G401 (cell line): ENCODE results near the gene C6orf15. TPM values are rescaled to one million over a fixed set of nuclear protein-coding genes. Genes with fewer than 3 reads are reported as not detected.

Experiments used
- DNase-seq: peaks from one replicate; pipeline ENCODE4 v3.0.0-alpha.2; 2015; ENCODE audit warnings: low spot score
- in situ Hi-C: cut with HindIII; loops from 2 replicates; pipeline ENCODE4 v1.10.0; 2016; ENCODE audit warnings: low sequenced_read_pairs, mixed read lengths
- total RNA-seq: library from RNA; depleted of rRNA; stranded (reverse); fragments of >200 nt; shearing (Covaris generic); gene quantifications from 2 replicates; pipeline ENCODE4 v1.2.3, GENCODE V29; 2014

Gene C6orf15
- total RNA-seq, 1 experiment from 2014 or later: not detected

GRCh38 chr6:31132806-31133205, 20.4 kb upstream of the C6orf15 start:
- in situ Hi-C loops: no loop called here
- DNase-seq: no peak

GRCh38 chr6:31131595-31131994, 19.2 kb upstream of the C6orf15 start:
- no peak for DNase-seq
- in situ Hi-C loops: no loop called here

- no peak for DNase-seq
- in situ Hi-C loops: no loop called here
These were observed 18.4 kb upstream of the C6orf15 start for GRCh38 chr6:31130751-31131150.

- no peak for DNase-seq
- in situ Hi-C loops: no loop called here
These were observed 16.8 kb upstream of the C6orf15 start for GRCh38 chr6:31129130-31129529.

- peak; percentile 82 for DNase-seq
- in situ Hi-C loops: no loop called here
These were observed 15.8 kb upstream of the C6orf15 start for GRCh38 chr6:31128093-31128676.

- DNase-seq: no peak
- in situ Hi-C loops: no loop called here
These were observed 14.2 kb upstream of the C6orf15 start for GRCh38 chr6:31126396-31127175.

- DNase-seq: no peak
- in situ Hi-C loops: no loop called here
These were observed 13.4 kb upstream of the C6orf15 start for GRCh38 chr6:31125586-31126363.

- in situ Hi-C loops: no loop called here
- DNase-seq: no peak
These were observed 12.8 kb upstream of the C6orf15 start for GRCh38 chr6:31125162-31125561.

- DNase-seq: peak; percentile 55
- in situ Hi-C loops: no loop called here
These were observed 10.7 kb upstream of the C6orf15 start for GRCh38 chr6:31122791-31123706.

- no peak for DNase-seq
- in situ Hi-C loops: no loop called here
These were observed 8.9 kb upstream of the C6orf15 start for GRCh38 chr6:31121131-31121790.

GRCh38 chr6:31120151-31120915, 8.0 kb upstream of the C6orf15 start, which contains the start of gene CDSN:
Gene CDSN (minus strand): TSS chr6:31120446. CDS start chr6:31120419, 27 bp downstream.
- no peak for DNase-seq
- in situ Hi-C loops: no loop called here

- in situ Hi-C loops: no loop called here
- DNase-seq: no peak
These were observed 5.8 kb upstream of the C6orf15 start for GRCh38 chr6:31118178-31118577.

GRCh38 chr6:31116661-31117385, 4.4 kb upstream of the C6orf15 start:
- in situ Hi-C loops: no loop called here
- DNase-seq: no peak

- no peak for DNase-seq
- in situ Hi-C loops: no loop called here
These were observed 3.7 kb upstream of the C6orf15 start for GRCh38 chr6:31115941-31116560.

- peak; percentile 36 for DNase-seq
- in situ Hi-C loops: no loop called here
These were observed 2.8 kb upstream of the C6orf15 start for GRCh38 chr6:31114970-31115849.

GRCh38 chr6:31114541-31114878, 2.1 kb upstream of the C6orf15 start, which contains the start of gene PSORS1C1:
Gene PSORS1C1 (plus strand): TSS chr6:31114800. CDS start chr6:31129633, 14,833 bp downstream.
- in situ Hi-C loops: no loop called here
- peak; percentile 23 for DNase-seq
